Caco-2 (cell line): ENCODE measurements around the gene MRE11. TPM values are rescaled to one million over a fixed set of nuclear protein-coding genes. Genes with fewer than 3 reads are reported as not detected.

ENCODE experiments used
- BruUV-seq: library from RNA; stranded (reverse); fragments of 400-500 nt; replicated peaks from 2 replicates; lab custom pipeline; 2021; lab: Mats Ljungman, UMichigan
- CTCF ChIA-PET: fragments of 300-600 bp; sonication (Branson Sonifier 250); formaldehyde crosslinking; loops from one replicate; lab custom pipeline; 2022; ENCODE audit warnings: antibody characterized with exemption; lab: Charles Lee
- POLR2A ChIA-PET: fragments of 300-600 bp; sonication (Branson Sonifier 250); formaldehyde crosslinking; loops from one replicate; lab custom pipeline; 2022; ENCODE audit warnings: antibody characterized with exemption; lab: Charles Lee
- DNase-seq, 2 experiments: peaks; one replicate each; pipeline versions ENCODE4 v3.0.0 to v3.0.0-alpha.2; 2020 to 2022
- H3K27me3 ChIP-seq: replicated peaks from 2 replicates; pipeline ENCODE4 v1.6.0; 2011; ENCODE audit warnings: low read length; ENCODE audit not compliant: control insufficient read depth, insufficient read depth
- H3K36me3 ChIP-seq: 2 replicates; pipeline ENCODE4 v1.5.1; 2011; ENCODE audit warnings: low read length; ENCODE audit not compliant: control insufficient read depth, insufficient read depth
- H3K4me1 ChIP-seq: fragments of 250-450 bp; sonication (Bioruptor Pico); 2 replicates; pipeline ENCODE4 v1.5.1; 2020; ENCODE audit warnings: mild to moderate bottlenecking
- H3K4me3 ChIP-seq: 2 replicates; pipeline ENCODE4 v1.5.1; 2011; ENCODE audit warnings: low read depth, mild to moderate bottlenecking, control low read depth, low read length
- H3K9me3 ChIP-seq: fragments of 250-450 bp; sonication (Bioruptor Pico); 2 replicates; pipeline ENCODE4 v1.5.1; 2020; ENCODE audit warnings: mild to moderate bottlenecking, moderate library complexity
- H3K27ac Mint-ChIP-seq: one replicate; pipeline ENCODE4 v1.8.0; 2022; ENCODE audit warnings: mixed read lengths; ENCODE audit not compliant: unreplicated experiment
- H3K27me3 Mint-ChIP-seq: one replicate; pipeline ENCODE4 v1.8.0; 2022; ENCODE audit warnings: mixed read lengths; ENCODE audit not compliant: insufficient read depth, unreplicated experiment
- H3K36me3 Mint-ChIP-seq: one replicate; pipeline ENCODE4 v1.8.0; 2022; ENCODE audit warnings: mild to moderate bottlenecking, mixed read lengths; ENCODE audit not compliant: insufficient read depth, unreplicated experiment
- H3K4me1 Mint-ChIP-seq: one replicate; pipeline ENCODE4 v1.8.0; 2022; ENCODE audit warnings: low read depth, mixed read lengths; ENCODE audit not compliant: unreplicated experiment
- H3K4me3 Mint-ChIP-seq: one replicate; pipeline ENCODE4 v1.8.0; 2022; ENCODE audit warnings: mild to moderate bottlenecking, moderate library complexity, mixed read lengths; ENCODE audit not compliant: unreplicated experiment
- H3K9me3 Mint-ChIP-seq: one replicate; pipeline ENCODE4 v1.8.0; 2022; ENCODE audit warnings: mixed read lengths; ENCODE audit not compliant: unreplicated experiment
- CTCF ChIP-seq, 2 experiments: fragments of 200-600 bp in 1 of 2; IDR thresholded peaks; 1 replicate in 1 of 2; 2 replicates in 1 of 2; pipeline versions ENCODE4 v1.5.1 to v1.8.0; 2011 to 2022; ENCODE audit warnings: antibody characterized with exemption in 1 of 2, control low read depth in 1 of 2, inconsistent platforms in 1 of 2, low read depth in 1 of 2, low read length in 1 of 2, mild to moderate bottlenecking in 1 of 2, moderate library complexity in 1 of 2; ENCODE audit not compliant: insufficient read depth in 1 of 2, severe bottlenecking in 1 of 2, unreplicated experiment in 1 of 2
- intact Hi-C: fragments of 100-400 bp; cut with micrococcal nuclease; formaldehyde crosslinking; loops from one replicate; pipeline ENCODE4 v1.10.0; 2022; ENCODE audit not compliant: unreplicated experiment
- total RNA-seq: library from RNA; stranded (reverse); gene quantifications from 2 replicates; pipeline ENCODE4 v1.2.3, GENCODE V29; 2022

The MRE11 gene
- total RNA-seq, 1 experiment from 2014 or later, result 80.0 TPM

GRCh38 chr11:94504689-94505293 lies 11.1 kb upstream of the MRE11 start:
- no peaks in the 10 kb centered on the region for H3K4me1 Mint-ChIP-seq
- BruUV-seq, result no TSS peak
- intact Hi-C loops, result loop anchor here (1.0 to 10.0 kb wide), 7 partner anchors 180 to 614 kb away; no protein-coding TSS in a partner anchor
- no peaks in the 10 kb centered on the region for H3K9me3 ChIP-seq
- DNase-seq, result peak in 1 of 2 experiments; percentile 62
- no peaks in the 10 kb centered on the region for H3K4me1 ChIP-seq
- no peaks in the 10 kb centered on the region for H3K9me3 Mint-ChIP-seq
- H3K36me3 Mint-ChIP-seq, result no peaks in the 10 kb centered on the region
- no peak overlapping the region for H3K4me3 Mint-ChIP-seq
- TF ChIP-seq CTCF (IDR thresholded peaks at IDR 0.05; ENCODE audit: insufficient read depth in 1 of 2, low read depth in 1 of 2, low read length in 1 of 2, severe bottlenecking in 1 of 2, unreplicated experiment in 1 of 2), result peak; percentile 87 to 88
- ChIA-PET POLR2A (no interaction called here), CTCF (interaction anchor here (0.6 to 1.6 kb wide), 6 partner anchors 11 to 609 kb away, joined by 3 to 15 read pairs (median 4); partner anchors contain the start of genes ANKRD49 and MRE11)
- no peaks in the 10 kb centered on the region for H3K27me3 ChIP-seq
- no peaks in the 10 kb centered on the region for H3K36me3 ChIP-seq
- no peak overlapping the region for H3K27ac Mint-ChIP-seq
- no peak overlapping the region for H3K4me3 ChIP-seq
- H3K27me3 Mint-ChIP-seq, result peaks cover 5% of the 10 kb centered on the region

- no peaks in the 10 kb centered on the region for H3K9me3 ChIP-seq
Observed at GRCh38 chr11:94501522-94501921, 7.9 kb upstream of the MRE11 start.

GRCh38 chr11:94500181-94500580 lies 6.5 kb upstream of the MRE11 start:
- ChIA-PET CTCF (no interaction called here), POLR2A (no interaction called here)
- Mint-ChIP-seq H3K4me3 (no peak overlapping the region), H3K27ac (no peak overlapping the region), H3K36me3 (peaks cover 34% of the 10 kb centered on the region), H3K27me3 (no peaks in the 10 kb centered on the region), H3K9me3 (no peaks in the 10 kb centered on the region), H3K4me1 (peaks cover 4% of the 10 kb centered on the region)
- Histone ChIP-seq H3K9me3 (no peaks in the 10 kb centered on the region), H3K4me1 (peaks cover 4% of the 10 kb centered on the region), H3K27me3 (no peaks in the 10 kb centered on the region), H3K36me3 (peaks cover 4% of the 10 kb centered on the region; the same call in 1 of the 2 replicates), H3K4me3 (no peak overlapping the region)
- intact Hi-C loops, result loop anchor here (10.0 kb wide), 1 partner anchor 175 kb away; no protein-coding TSS in a partner anchor
- TF ChIP-seq CTCF (IDR thresholded peaks at IDR 0.05; ENCODE audit: insufficient read depth in 1 of 2, low read depth in 1 of 2, low read length in 1 of 2, severe bottlenecking in 1 of 2, unreplicated experiment in 1 of 2), result no peak
- DNase-seq, result no peak
- BruUV-seq, result no TSS peak

More at GRCh38 chr11:94501522-94501921, 7.9 kb upstream of the MRE11 start:
- CTCF ChIA-PET, result interaction anchor here (0.6 to 1.0 kb wide), 2 partner anchors 606 to 1265 kb away, joined by 3 to 4 read pairs; no protein-coding TSS in a partner anchor
- Mint-ChIP-seq H3K9me3 (no peaks in the 10 kb centered on the region), H3K36me3 (peaks cover 26% of the 10 kb centered on the region), H3K27ac (no peak overlapping the region), H3K4me1 (no peaks in the 10 kb centered on the region), H3K27me3 (no peaks in the 10 kb centered on the region), H3K4me3 (no peak overlapping the region)
- no peaks in the 10 kb centered on the region for H3K4me1 ChIP-seq
- intact Hi-C loops, result loop anchor here (10.0 kb wide), 1 partner anchor 177 kb away; no protein-coding TSS in a partner anchor
- H3K4me3 ChIP-seq, result no peak overlapping the region
- DNase-seq, result no peak
- POLR2A ChIA-PET, result no interaction called here
- H3K36me3 ChIP-seq, result peaks cover 4% of the 10 kb centered on the region; the same call in 1 of the 2 replicates
- no TSS peak for BruUV-seq
- H3K27me3 ChIP-seq, result no peaks in the 10 kb centered on the region
- no peak for TF ChIP-seq CTCF (IDR thresholded peaks at IDR 0.05; ENCODE audit: insufficient read depth in 1 of 2, low read depth in 1 of 2, low read length in 1 of 2, severe bottlenecking in 1 of 2, unreplicated experiment in 1 of 2)
